Mesenchymal stem cell (in vitro differentiated cells and primary cell): ENCODE results near the gene PALLD.
A peak's percentile ranks its signal among the peaks of the same experiment; 100 is the strongest.

Source experiments
- DNase-seq: peaks from one replicate; pipeline ENCODE4 v3.0.0-alpha.2; 2013
- H2AFZ ChIP-seq: one replicate; pipeline ENCODE4 v1.6.1; 2013; ENCODE audit warnings: low read depth, mild to moderate bottlenecking, control low read depth, inconsistent platforms, low read length, moderate library complexity
- H2AK5ac ChIP-seq: 2 replicates; pipeline ENCODE4 v1.6.1; 2013; ENCODE audit warnings: low read length, moderate library complexity, mild to moderate bottlenecking, inconsistent platforms; ENCODE audit not compliant: severe bottlenecking
- H2BK120ac ChIP-seq: one replicate; pipeline ENCODE4 v1.6.1; 2013; ENCODE audit warnings: low read depth, mild to moderate bottlenecking, inconsistent platforms, low read length, moderate library complexity
- H2BK12ac ChIP-seq, 2 experiments: one replicate each; pipeline ENCODE4 v1.6.1; 2013; ENCODE audit warnings: inconsistent platforms in 2 of 2, low read length in 2 of 2, mild to moderate bottlenecking in 2 of 2, moderate library complexity in 2 of 2, control low read depth in 1 of 2
- H2BK15ac ChIP-seq: one replicate; pipeline ENCODE4 v1.6.1; 2013; ENCODE audit warnings: mild to moderate bottlenecking, low read depth, inconsistent platforms; ENCODE audit not compliant: poor library complexity, severe bottlenecking
- H2BK5ac ChIP-seq: 2 replicates; pipeline ENCODE4 v1.6.1; 2013; ENCODE audit warnings: low read depth, mild to moderate bottlenecking, low read length, control low read depth, inconsistent platforms; ENCODE audit not compliant: poor library complexity, severe bottlenecking
- H3K14ac ChIP-seq, 2 experiments: one replicate each; pipeline ENCODE4 v1.6.1; 2013; ENCODE audit warnings: inconsistent platforms in 2 of 2, low read length in 2 of 2, control low read depth in 1 of 2, mild to moderate bottlenecking in 1 of 2, moderate library complexity in 1 of 2
- H3K18ac ChIP-seq, 2 experiments: one replicate each; pipeline ENCODE4 v1.6.1; 2013; ENCODE audit warnings: inconsistent platforms in 2 of 2, low read length in 2 of 2, control low read depth in 1 of 2, low read depth in 1 of 2, mild to moderate bottlenecking in 1 of 2
- H3K23ac ChIP-seq, 2 experiments: one replicate each; pipeline ENCODE4 v1.6.1; 2013; ENCODE audit warnings: inconsistent platforms in 2 of 2, low read length in 2 of 2, mild to moderate bottlenecking in 2 of 2, moderate library complexity in 2 of 2, control low read depth in 1 of 2
- H3K27ac ChIP-seq: 2 replicates; pipeline ENCODE4 v1.5.1; 2013; ENCODE audit warnings: mild to moderate bottlenecking, moderate library complexity, low read length, control low read depth, inconsistent platforms; ENCODE audit not compliant: poor library complexity, severe bottlenecking
- H3K27me3 ChIP-seq, 2 experiments: 2 replicates each; pipeline versions ENCODE4 v1.6.1 to v1.7.0; 2013; ENCODE audit warnings: low read length in 2 of 2, mild to moderate bottlenecking in 2 of 2, moderate library complexity in 2 of 2, control low read depth in 1 of 2, inconsistent platforms in 1 of 2; ENCODE audit not compliant: control insufficient read depth in 1 of 2, insufficient read depth in 1 of 2
- H3K36me3 ChIP-seq, 2 experiments: 2 replicates each; pipeline versions ENCODE4 v1.6.1 to v1.7.0; 2013; ENCODE audit warnings: low read length in 2 of 2, control low read depth in 1 of 2, inconsistent platforms in 1 of 2, low read depth in 1 of 2, mild to moderate bottlenecking in 1 of 2; ENCODE audit not compliant: insufficient read depth in 2 of 2, control insufficient read depth in 1 of 2
- H3K4ac ChIP-seq, 2 experiments: one replicate each; pipeline ENCODE4 v1.6.1; 2013; ENCODE audit warnings: inconsistent platforms in 2 of 2, low read length in 2 of 2, mild to moderate bottlenecking in 2 of 2, moderate library complexity in 2 of 2, control low read depth in 1 of 2, low read depth in 1 of 2
- H3K4me1 ChIP-seq: 2 replicates; pipeline ENCODE4 v1.6.1; 2013; ENCODE audit warnings: low read depth, low read length, control low read depth; ENCODE audit not compliant: control insufficient read depth, insufficient read depth
- H3K4me2 ChIP-seq: 2 replicates; pipeline ENCODE4 v1.6.1; 2013; ENCODE audit warnings: low read length, mild to moderate bottlenecking, inconsistent platforms; ENCODE audit not compliant: poor library complexity, severe bottlenecking
- H3K4me3 ChIP-seq, 2 experiments: 2 replicates each; pipeline versions ENCODE4 v1.5.1 to v1.7.0; 2013; ENCODE audit warnings: low read length in 2 of 2, mild to moderate bottlenecking in 2 of 2, control low read depth in 1 of 2, low read depth in 1 of 2; ENCODE audit not compliant: insufficient read depth in 1 of 2
- H3K79me1 ChIP-seq: replicated peaks from 2 replicates; pipeline ENCODE4 v1.6.1; 2013; ENCODE audit warnings: mild to moderate bottlenecking, control low read depth, low read length, inconsistent platforms; ENCODE audit not compliant: poor library complexity, severe bottlenecking
- H3K9ac ChIP-seq: 2 replicates; pipeline ENCODE4 v1.7.0; 2013; ENCODE audit warnings: mild to moderate bottlenecking, low read length, moderate library complexity
- H3K9me3 ChIP-seq: 2 replicates; pipeline ENCODE4 v1.7.0; 2013; ENCODE audit warnings: mild to moderate bottlenecking, low read length; ENCODE audit not compliant: control insufficient read depth
- H4K8ac ChIP-seq: one replicate; pipeline ENCODE4 v1.6.1; 2013; ENCODE audit warnings: inconsistent platforms, mild to moderate bottlenecking, low read length, moderate library complexity
- H4K91ac ChIP-seq: one replicate; pipeline ENCODE4 v1.6.1; 2013; ENCODE audit warnings: mild to moderate bottlenecking, low read length, inconsistent platforms
- WGBS: methylation state at CpG from one replicate; pipeline ENCODE4 v1.1.7; 2013; ENCODE audit warnings: mixed read lengths; 5-methylcytosine and 5-hydroxymethylcytosine counted together

The PALLD gene

DNA sequence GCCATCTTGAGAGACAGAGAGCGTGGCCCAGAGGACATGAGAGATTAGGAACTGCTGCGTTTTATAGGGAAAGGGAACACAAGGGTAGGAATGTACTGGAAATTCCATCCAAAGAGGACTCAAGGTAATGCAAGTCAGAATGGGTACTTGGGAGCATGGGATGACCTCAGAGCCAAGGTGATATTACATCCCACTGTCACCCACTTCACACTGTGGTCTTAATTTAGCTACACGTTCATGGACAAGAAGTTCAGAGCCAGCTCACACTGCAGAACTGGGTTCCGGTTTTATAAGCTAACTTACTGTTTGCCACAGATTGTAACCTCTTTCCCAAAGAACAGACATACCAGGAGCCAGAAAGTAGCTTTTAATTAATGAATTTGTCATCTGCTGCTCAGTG, 268.5 kb downstream of the PALLD start:
- Histone ChIP-seq H3K27ac (no peak overlapping the region), H3K4me2 (no peak overlapping the region), H4K8ac (no peak overlapping the region), H2BK12ac (no peak overlapping the region), H2BK5ac (no peak overlapping the region), H3K14ac (no peak overlapping the region), H2BK120ac (no peak overlapping the region), H3K4me1 (peaks cover 9% of the 10 kb centered on the region), H3K36me3 (no peaks in the 10 kb centered on the region), H3K79me1 (peaks cover 2% of the 10 kb centered on the region), H3K4me3 (no peak overlapping the region), H2BK15ac (no peak overlapping the region), H3K9me3 (no peaks in the 10 kb centered on the region), H3K23ac (no peak overlapping the region), H3K27me3 (no peaks in the 10 kb centered on the region), H3K18ac (peak overlapping the region in 1 of 2 experiments; percentile 55), H2AFZ (no peak overlapping the region), H3K9ac (peak overlapping the region; percentile 2), H2AK5ac (peak overlapping the region; percentile 9), H4K91ac (no peak overlapping the region), H3K4ac (no peak overlapping the region)
- WGBS = 98% methylated on average over 4 of the region's 4 CpGs
- DNase-seq = no peak

DNA sequence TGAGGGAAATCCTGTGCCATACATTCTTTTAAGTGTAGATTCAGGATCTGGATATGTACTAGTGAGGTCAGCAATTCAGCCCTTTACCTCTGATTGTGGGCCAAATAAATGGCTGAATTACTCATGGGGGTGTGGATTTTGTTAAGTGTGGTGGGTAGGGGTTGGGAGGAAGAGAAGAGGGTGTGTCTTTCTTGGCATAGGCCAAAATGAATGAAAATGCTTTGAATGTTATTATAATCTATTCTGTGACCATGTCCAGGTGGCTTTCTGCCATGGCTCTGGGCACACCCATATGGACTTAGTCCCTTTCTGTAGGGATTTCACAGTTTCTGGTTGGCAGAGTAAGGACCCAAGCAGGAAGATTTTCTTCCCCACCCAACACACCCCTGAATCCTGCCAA, 268.9 kb downstream of the PALLD start:
- no peaks in the 10 kb centered on the region for H3K36me3 ChIP-seq
- no peak overlapping the region for H4K91ac ChIP-seq
- H2BK120ac ChIP-seq = no peak overlapping the region
- H3K9me3 ChIP-seq = no peaks in the 10 kb centered on the region
- H4K8ac ChIP-seq = no peak overlapping the region
- DNase-seq = no peak
- H2AK5ac ChIP-seq = peak overlapping the region; percentile 92
- H3K14ac ChIP-seq = no peak overlapping the region
- H3K4me2 ChIP-seq = no peak overlapping the region
- no peak overlapping the region for H3K27ac ChIP-seq
- H3K27me3 ChIP-seq = no peaks in the 10 kb centered on the region
- no peak overlapping the region for H3K4me3 ChIP-seq
- peak overlapping the region; percentile 2 for H3K9ac ChIP-seq
- no peak overlapping the region for H2BK5ac ChIP-seq
- no peak overlapping the region for H2AFZ ChIP-seq
- H2BK12ac ChIP-seq = peak overlapping the region in 1 of 2 experiments; percentile 75
- H2BK15ac ChIP-seq = no peak overlapping the region
- H3K79me1 ChIP-seq = peaks cover 1% of the 10 kb centered on the region
- no peak overlapping the region for H3K18ac ChIP-seq
- peaks cover 9% of the 10 kb centered on the region for H3K4me1 ChIP-seq
- no peak overlapping the region for H3K4ac ChIP-seq
- H3K23ac ChIP-seq = no peak overlapping the region

DNA sequence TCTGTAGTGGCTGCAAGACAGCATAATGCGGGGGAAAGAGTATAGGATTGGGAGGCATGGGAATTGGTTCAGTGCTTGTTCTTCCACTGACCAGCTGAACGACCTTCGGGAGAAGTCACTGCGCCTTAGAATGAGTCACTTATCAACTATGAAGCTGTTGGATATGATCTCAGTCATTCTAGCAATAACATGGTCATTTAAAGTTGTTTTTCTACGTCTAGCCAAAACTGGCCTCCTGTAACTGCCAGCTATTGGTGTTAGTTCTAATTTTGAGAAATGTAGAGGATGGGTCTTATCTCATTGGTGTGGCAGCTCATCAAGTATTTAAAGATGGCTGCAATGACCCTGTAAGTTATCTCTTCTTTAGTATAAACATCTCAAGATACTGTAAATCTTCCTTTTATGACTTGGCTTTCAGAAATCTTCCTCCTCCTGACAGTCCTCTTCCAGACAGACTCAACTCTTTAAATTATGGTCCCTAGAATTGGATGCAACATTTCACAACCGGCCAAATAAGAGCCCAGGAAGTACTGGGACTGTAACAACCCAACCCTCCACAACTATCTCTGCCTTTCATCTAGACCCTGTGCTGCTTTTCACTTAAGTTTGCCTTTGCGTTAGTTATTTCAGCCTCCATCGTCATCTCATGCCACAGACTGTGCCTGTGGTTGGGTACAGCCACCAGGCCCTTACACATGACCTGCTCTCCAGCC, 269.9 kb downstream of the PALLD start:
- Histone ChIP-seq H3K4me1 (peaks cover 9% of the 10 kb centered on the region), H4K91ac (peak overlapping the region; percentile 57), H3K4me2 (no peak overlapping the region), H3K4ac (no peak overlapping the region), H2AFZ (no peak overlapping the region), H3K18ac (peak overlapping the region; percentile 48 to 75), H3K4me3 (peak overlapping the region in 1 of 2 experiments; percentile 2), H3K27me3 (no peaks in the 10 kb centered on the region), H3K9me3 (no peaks in the 10 kb centered on the region), H2BK5ac (peak overlapping the region; percentile 71), H3K79me1 (peaks cover 1% of the 10 kb centered on the region), H3K36me3 (no peaks in the 10 kb centered on the region), H4K8ac (peak overlapping the region; percentile 12), H2AK5ac (peak overlapping the region; percentile 47), H2BK120ac (no peak overlapping the region), H3K23ac (no peak overlapping the region), H2BK12ac (peak overlapping the region; percentile 3 to 95), H3K9ac (peak overlapping the region; percentile 22), H3K27ac (peak overlapping the region; percentile 63), H3K14ac (peak overlapping the region in 1 of 2 experiments; percentile 44), H2BK15ac (no peak overlapping the region)
- peak; percentile 82 for DNase-seq
- WGBS = 20% methylated on average over 8 of the region's 8 CpGs

DNA sequence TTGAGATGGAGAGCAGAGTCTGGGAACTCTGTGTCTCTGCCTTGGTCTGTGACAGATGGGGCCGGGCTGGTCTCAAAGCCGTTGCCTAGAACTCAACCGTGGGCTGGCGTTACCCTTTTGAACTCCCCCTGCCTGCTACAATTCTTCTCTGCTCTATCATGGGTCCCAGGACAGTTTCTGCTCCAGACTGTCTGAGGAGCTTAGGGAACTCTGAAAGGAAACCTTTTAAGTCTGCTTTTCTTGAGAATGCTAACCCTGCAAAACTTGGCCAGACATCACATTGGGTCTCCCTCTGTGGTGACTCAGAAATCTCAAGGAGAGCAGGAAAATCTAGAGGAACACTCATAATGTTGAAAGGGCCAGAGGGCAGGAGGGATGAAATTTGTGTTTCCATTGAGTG, 272.6 kb downstream of the PALLD start:
- Histone ChIP-seq H3K18ac (no peak overlapping the region), H3K4me1 (peaks cover 9% of the 10 kb centered on the region), H3K14ac (no peak overlapping the region), H3K9ac (no peak overlapping the region), H4K91ac (no peak overlapping the region), H3K4ac (peak overlapping the region in 1 of 2 experiments; percentile 30), H2BK12ac (no peak overlapping the region), H3K79me1 (no peaks in the 10 kb centered on the region), H4K8ac (no peak overlapping the region), H2AK5ac (no peak overlapping the region), H3K4me3 (no peak overlapping the region), H3K9me3 (no peaks in the 10 kb centered on the region), H3K36me3 (no peaks in the 10 kb centered on the region), H3K4me2 (no peak overlapping the region), H2AFZ (no peak overlapping the region), H3K27me3 (no peaks in the 10 kb centered on the region), H2BK15ac (no peak overlapping the region), H2BK5ac (no peak overlapping the region), H3K23ac (no peak overlapping the region), H2BK120ac (peak overlapping the region; percentile 6), H3K27ac (no peak overlapping the region)
- WGBS = 60% methylated on average over 4 of the region's 4 CpGs
- DNase-seq = peak; percentile 83
